ENCODE results near the gene SYNJ2.

DNA sequence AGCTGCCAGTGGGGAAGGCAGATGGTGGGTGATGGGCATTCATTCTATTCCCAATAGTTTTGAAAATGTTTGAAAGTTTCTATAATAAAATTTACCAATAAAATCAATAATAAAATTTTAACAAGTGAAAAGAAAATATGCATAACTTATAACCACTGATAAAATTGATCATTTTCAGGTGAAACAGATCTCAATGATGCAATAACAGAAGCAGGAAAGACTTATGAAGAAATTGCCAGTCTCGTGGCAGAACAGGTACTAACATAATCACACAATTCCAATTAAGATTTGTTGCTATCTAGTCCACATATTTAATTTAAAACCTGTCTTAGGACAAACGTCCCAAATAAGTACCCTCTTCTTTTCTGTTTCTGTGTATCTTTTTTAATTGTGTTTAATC lies 45.9 kb upstream of the SYNJ2 start:
- TF ChIP-seq, protein P1, sequence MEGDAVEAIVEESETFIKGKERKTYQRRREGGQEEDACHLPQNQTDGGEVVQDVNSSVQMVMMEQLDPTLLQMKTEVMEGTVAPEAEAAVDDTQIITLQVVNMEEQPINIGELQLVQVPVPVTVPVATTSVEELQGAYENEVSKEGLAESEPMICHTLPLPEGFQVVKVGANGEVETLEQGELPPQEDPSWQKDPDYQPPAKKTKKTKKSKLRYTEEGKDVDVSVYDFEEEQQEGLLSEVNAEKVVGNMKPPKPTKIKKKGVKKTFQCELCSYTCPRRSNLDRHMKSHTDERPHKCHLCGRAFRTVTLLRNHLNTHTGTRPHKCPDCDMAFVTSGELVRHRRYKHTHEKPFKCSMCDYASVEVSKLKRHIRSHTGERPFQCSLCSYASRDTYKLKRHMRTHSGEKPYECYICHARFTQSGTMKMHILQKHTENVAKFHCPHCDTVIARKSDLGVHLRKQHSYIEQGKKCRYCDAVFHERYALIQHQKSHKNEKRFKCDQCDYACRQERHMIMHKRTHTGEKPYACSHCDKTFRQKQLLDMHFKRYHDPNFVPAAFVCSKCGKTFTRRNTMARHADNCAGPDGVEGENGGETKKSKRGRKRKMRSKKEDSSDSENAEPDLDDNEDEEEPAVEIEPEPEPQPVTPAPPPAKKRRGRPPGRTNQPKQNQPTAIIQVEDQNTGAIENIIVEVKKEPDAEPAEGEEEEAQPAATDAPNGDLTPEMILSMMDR (conservative IDR thresholded peaks at IDR 0.05; ENCODE audit: low read depth, low read length), result no peak
- TF ChIP-seq POLR2A (IDR thresholded peaks at IDR 0.05; ENCODE audit: low read depth, low read length) (no peak), MAFK (IDR thresholded peaks at IDR 0.05; ENCODE audit: low read depth, low read length) (no peak), RCOR1 (IDR thresholded peaks at IDR 0.05; ENCODE audit: insufficient replicate concordance, low read length) (no peak), MXI1 (IDR thresholded peaks at IDR 0.05; ENCODE audit: borderline replicate concordance, low read depth, low read length) (no peak), RFX5 (IDR thresholded peaks at IDR 0.05; ENCODE audit: low read depth, low read length) (no peak), FOS (IDR thresholded peaks at IDR 0.05; ENCODE audit: low read depth, low read length) (no peak), RAD21 (IDR thresholded peaks at IDR 0.05; ENCODE audit: low read length) (no peak), CEBPB (IDR thresholded peaks at IDR 0.05; ENCODE audit: low read depth, low read length) (no peak), SMC3 (IDR thresholded peaks at IDR 0.05; ENCODE audit: low read depth, low read length) (no peak), BHLHE40 (IDR thresholded peaks at IDR 0.05; ENCODE audit: low read depth, low read length) (no peak)
- TF ChIP-seq, protein P2, sequence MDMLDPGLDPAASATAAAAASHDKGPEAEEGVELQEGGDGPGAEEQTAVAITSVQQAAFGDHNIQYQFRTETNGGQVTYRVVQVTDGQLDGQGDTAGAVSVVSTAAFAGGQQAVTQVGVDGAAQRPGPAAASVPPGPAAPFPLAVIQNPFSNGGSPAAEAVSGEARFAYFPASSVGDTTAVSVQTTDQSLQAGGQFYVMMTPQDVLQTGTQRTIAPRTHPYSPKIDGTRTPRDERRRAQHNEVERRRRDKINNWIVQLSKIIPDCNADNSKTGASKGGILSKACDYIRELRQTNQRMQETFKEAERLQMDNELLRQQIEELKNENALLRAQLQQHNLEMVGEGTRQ (IDR thresholded peaks at IDR 0.05; ENCODE audit: low read depth, low read length), result no peak
